ENCODE data around the gene GABRD. TPM values are rescaled to one million over a fixed set of nuclear protein-coding genes. Genes with fewer than 3 reads are reported as not detected.

GABRD gene
- total and polyA plus RNA-seq, 2 donors, result 0.14 to 1.4 TPM

GRCh38 chr1:2047749-2048729 lies 28.9 kb downstream of the GABRD start:
- Histone ChIP-seq H3K4me1 (ENCODE audit: control insufficient read depth in 2 of 2, insufficient read depth in 2 of 2, low read length in 2 of 2) (peaks cover 2 to 9% of the 10 kb centered on the region in 2 donors), H3K36me3 (ENCODE audit: control insufficient read depth in 2 of 2, insufficient read depth in 2 of 2, low read length in 1 of 2) (no peaks in the 10 kb centered on the region), H3K9me3 (ENCODE audit: control insufficient read depth in 2 of 2, insufficient read depth in 1 of 2, low read length in 1 of 2) (no peaks in the 10 kb centered on the region), H3K27me3 (ENCODE audit: control insufficient read depth in 2 of 2, insufficient read depth in 1 of 2, low read length in 1 of 2) (peaks cover 70 to 93% of the 10 kb centered on the region in 2 donors), H3K4me3 (ENCODE audit: low read length in 2 of 2) (no peak overlapping the region), H3K27ac (ENCODE audit: low read depth in 1 of 2, low read length in 1 of 2) (no peak overlapping the region)
- no peak for DNase-seq (ENCODE audit: low read depth in 6 of 9, low spot score in 9 of 9)
- WGBS, result 78% methylated on average over 25 of the region's 25 CpGs

- no peak for DNase-seq (ENCODE audit: low read depth in 6 of 9, low spot score in 9 of 9)
Measured at GRCh38 chr1:2049225-2049717, 30.1 kb downstream of the GABRD start.

GRCh38 chr1:2049718-2050431 lies 30.7 kb downstream of the GABRD start, which contains the start of gene PRKCZ:
PRKCZ (plus strand) TSS chr1:2050411; CDS start chr1:2050631, 220 bp downstream.
- Histone ChIP-seq H3K4me1 (ENCODE audit: control insufficient read depth in 2 of 2, insufficient read depth in 2 of 2, low read length in 2 of 2) (peaks cover 2 to 9% of the 10 kb centered on the region in 2 donors), H3K27me3 (ENCODE audit: control insufficient read depth in 2 of 2, insufficient read depth in 1 of 2, low read length in 1 of 2) (peaks cover 63 to 83% of the 10 kb centered on the region in 2 donors)
- peak; percentile 4 to 78 (median 46) for DNase-seq (ENCODE audit: low read depth in 6 of 9, low spot score in 9 of 9)

More at GRCh38 chr1:2049225-2049717, 30.1 kb downstream of the GABRD start:
- Histone ChIP-seq H3K27ac (ENCODE audit: low read depth in 1 of 2, low read length in 1 of 2) (no peak overlapping the region), H3K4me3 (ENCODE audit: low read length in 2 of 2) (peak overlapping the region; percentile 40 to 54), H3K36me3 (ENCODE audit: control insufficient read depth in 2 of 2, insufficient read depth in 2 of 2, low read length in 1 of 2) (no peaks in the 10 kb centered on the region), H3K4me1 (ENCODE audit: control insufficient read depth in 2 of 2, insufficient read depth in 2 of 2, low read length in 2 of 2) (peaks cover 2 to 9% of the 10 kb centered on the region in 2 donors), H3K27me3 (ENCODE audit: control insufficient read depth in 2 of 2, insufficient read depth in 1 of 2, low read length in 1 of 2) (peaks cover 68 to 88% of the 10 kb centered on the region in 2 donors), H3K9me3 (ENCODE audit: control insufficient read depth in 2 of 2, insufficient read depth in 1 of 2, low read length in 1 of 2) (no peaks in the 10 kb centered on the region)
- 38% methylated on average over 14 of the region's 14 CpGs for WGBS

GRCh38 chr1:2050461-2050792 lies 31.3 kb downstream of the GABRD start:
- peak in 1 of 9 donors; percentile 20 for DNase-seq (ENCODE audit: low read depth in 6 of 9, low spot score in 9 of 9)
- WGBS, result 1% methylated on average over 51 of the region's 51 CpGs
- H3K4me1 ChIP-seq (ENCODE audit: control insufficient read depth in 2 of 2, insufficient read depth in 2 of 2, low read length in 2 of 2), result peaks cover 2 to 7% of the 10 kb centered on the region in 2 donors
- H3K9me3 ChIP-seq (ENCODE audit: control insufficient read depth in 2 of 2, insufficient read depth in 1 of 2, low read length in 1 of 2), result no peaks in the 10 kb centered on the region
- H3K27me3 ChIP-seq (ENCODE audit: control insufficient read depth in 2 of 2, insufficient read depth in 1 of 2, low read length in 1 of 2), result peaks cover 61 to 78% of the 10 kb centered on the region in 2 donors
- no peak overlapping the region for H3K27ac ChIP-seq (ENCODE audit: low read depth in 1 of 2, low read length in 1 of 2)
- H3K36me3 ChIP-seq (ENCODE audit: control insufficient read depth in 2 of 2, insufficient read depth in 2 of 2, low read length in 1 of 2), result no peaks in the 10 kb centered on the region
- H3K4me3 ChIP-seq (ENCODE audit: low read length in 2 of 2), result peak overlapping the region in 1 of 2 donors; percentile 54

More at GRCh38 chr1:2049718-2050431, 30.7 kb downstream of the GABRD start, which contains the start of gene PRKCZ:
- 3% methylated on average over 83 of the region's 83 CpGs for whole genome bisulfite sequencing
- no peaks in the 10 kb centered on the region for H3K9me3 ChIP-seq (ENCODE audit: control insufficient read depth in 2 of 2, insufficient read depth in 1 of 2, low read length in 1 of 2)
- peak within 1 kb of the TSS in 1 of 2 donors; percentile 26 for H3K27ac ChIP-seq (ENCODE audit: low read depth in 1 of 2, low read length in 1 of 2)
- no peaks in the 10 kb centered on the region for H3K36me3 ChIP-seq (ENCODE audit: control insufficient read depth in 2 of 2, insufficient read depth in 2 of 2, low read length in 1 of 2)
- peak within 1 kb of the TSS; percentile 40 to 54 for H3K4me3 ChIP-seq (ENCODE audit: low read length in 2 of 2)

GRCh38 chr1:2050793-2051682 lies 31.9 kb downstream of the GABRD start:
- Histone ChIP-seq H3K4me1 (ENCODE audit: control insufficient read depth in 2 of 2, insufficient read depth in 2 of 2, low read length in 2 of 2) (peaks cover 2 to 7% of the 10 kb centered on the region in 2 donors), H3K9me3 (ENCODE audit: control insufficient read depth in 2 of 2, insufficient read depth in 1 of 2, low read length in 1 of 2) (no peaks in the 10 kb centered on the region), H3K27ac (ENCODE audit: low read depth in 1 of 2, low read length in 1 of 2) (no peak overlapping the region), H3K36me3 (ENCODE audit: control insufficient read depth in 2 of 2, insufficient read depth in 2 of 2, low read length in 1 of 2) (no peaks in the 10 kb centered on the region), H3K4me3 (ENCODE audit: low read length in 2 of 2) (peak overlapping the region; percentile 17 to 54), H3K27me3 (ENCODE audit: control insufficient read depth in 2 of 2, insufficient read depth in 1 of 2, low read length in 1 of 2) (peaks cover 59 to 72% of the 10 kb centered on the region in 2 donors)
- DNase-seq (ENCODE audit: low read depth in 6 of 9, low spot score in 9 of 9), result peak in 1 of 9 donors; percentile 6
- WGBS, result 22% methylated on average over 84 of the region's 84 CpGs

GRCh38 chr1:2052054-2052679 lies 33.0 kb downstream of the GABRD start:
- peaks cover 48 to 60% of the 10 kb centered on the region in 2 donors for H3K27me3 ChIP-seq (ENCODE audit: control insufficient read depth in 2 of 2, insufficient read depth in 1 of 2, low read length in 1 of 2)
- no peak overlapping the region for H3K27ac ChIP-seq (ENCODE audit: low read depth in 1 of 2, low read length in 1 of 2)
- 95% methylated on average over 16 of the region's 16 CpGs for WGBS
- H3K36me3 ChIP-seq (ENCODE audit: control insufficient read depth in 2 of 2, insufficient read depth in 2 of 2, low read length in 1 of 2), result no peaks in the 10 kb centered on the region
- DNase-seq (ENCODE audit: low read depth in 6 of 9, low spot score in 9 of 9), result no peak
- no peak overlapping the region for H3K4me3 ChIP-seq (ENCODE audit: low read length in 2 of 2)
- peaks cover 2 to 7% of the 10 kb centered on the region in 2 donors for H3K4me1 ChIP-seq (ENCODE audit: control insufficient read depth in 2 of 2, insufficient read depth in 2 of 2, low read length in 2 of 2)
- H3K9me3 ChIP-seq (ENCODE audit: control insufficient read depth in 2 of 2, insufficient read depth in 1 of 2, low read length in 1 of 2), result no peaks in the 10 kb centered on the region

GRCh38 chr1:2052756-2053155 lies 33.6 kb downstream of the GABRD start:
- Histone ChIP-seq H3K27me3 (ENCODE audit: control insufficient read depth in 2 of 2, insufficient read depth in 1 of 2, low read length in 1 of 2) (peaks cover 44 to 54% of the 10 kb centered on the region in 2 donors), H3K4me1 (ENCODE audit: control insufficient read depth in 2 of 2, insufficient read depth in 2 of 2, low read length in 2 of 2) (peaks cover 2 to 7% of the 10 kb centered on the region in 2 donors), H3K9me3 (ENCODE audit: control insufficient read depth in 2 of 2, insufficient read depth in 1 of 2, low read length in 1 of 2) (no peaks in the 10 kb centered on the region), H3K36me3 (ENCODE audit: control insufficient read depth in 2 of 2, insufficient read depth in 2 of 2, low read length in 1 of 2) (no peaks in the 10 kb centered on the region), H3K27ac (ENCODE audit: low read depth in 1 of 2, low read length in 1 of 2) (no peak overlapping the region), H3K4me3 (ENCODE audit: low read length in 2 of 2) (no peak overlapping the region)
- no peak for DNase-seq (ENCODE audit: low read depth in 6 of 9, low spot score in 9 of 9)
- WGBS, result 97% methylated on average over 10 of the region's 10 CpGs

- no peak overlapping the region for H3K4me3 ChIP-seq (ENCODE audit: low read length in 2 of 2)
- no peak overlapping the region for H3K27ac ChIP-seq (ENCODE audit: low read depth in 1 of 2, low read length in 1 of 2)
- WGBS, result 96% methylated on average over 17 of the region's 17 CpGs
- no peaks in the 10 kb centered on the region for H3K9me3 ChIP-seq (ENCODE audit: control insufficient read depth in 2 of 2, insufficient read depth in 1 of 2, low read length in 1 of 2)
- no peaks in the 10 kb centered on the region for H3K36me3 ChIP-seq (ENCODE audit: control insufficient read depth in 2 of 2, insufficient read depth in 2 of 2, low read length in 1 of 2)
- no peak for DNase-seq (ENCODE audit: low read depth in 6 of 9, low spot score in 9 of 9)
- H3K27me3 ChIP-seq (ENCODE audit: control insufficient read depth in 2 of 2, insufficient read depth in 1 of 2, low read length in 1 of 2), result peaks cover 39 to 50% of the 10 kb centered on the region in 2 donors
- H3K4me1 ChIP-seq (ENCODE audit: control insufficient read depth in 2 of 2, insufficient read depth in 2 of 2, low read length in 2 of 2), result peaks cover 2 to 7% of the 10 kb centered on the region in 2 donors
Measured at GRCh38 chr1:2053217-2053616, 34.1 kb downstream of the GABRD start.

Measured in thymus (tissue), 11 donors.